ENCODE results near the gene CAMSAP2.
"Not testable (repeated sequence)": the region's sequence is repeated elsewhere in the genome, so short reads cannot be mapped to it uniquely, and the experiment has no call there.

CAMSAP2 gene

DNA sequence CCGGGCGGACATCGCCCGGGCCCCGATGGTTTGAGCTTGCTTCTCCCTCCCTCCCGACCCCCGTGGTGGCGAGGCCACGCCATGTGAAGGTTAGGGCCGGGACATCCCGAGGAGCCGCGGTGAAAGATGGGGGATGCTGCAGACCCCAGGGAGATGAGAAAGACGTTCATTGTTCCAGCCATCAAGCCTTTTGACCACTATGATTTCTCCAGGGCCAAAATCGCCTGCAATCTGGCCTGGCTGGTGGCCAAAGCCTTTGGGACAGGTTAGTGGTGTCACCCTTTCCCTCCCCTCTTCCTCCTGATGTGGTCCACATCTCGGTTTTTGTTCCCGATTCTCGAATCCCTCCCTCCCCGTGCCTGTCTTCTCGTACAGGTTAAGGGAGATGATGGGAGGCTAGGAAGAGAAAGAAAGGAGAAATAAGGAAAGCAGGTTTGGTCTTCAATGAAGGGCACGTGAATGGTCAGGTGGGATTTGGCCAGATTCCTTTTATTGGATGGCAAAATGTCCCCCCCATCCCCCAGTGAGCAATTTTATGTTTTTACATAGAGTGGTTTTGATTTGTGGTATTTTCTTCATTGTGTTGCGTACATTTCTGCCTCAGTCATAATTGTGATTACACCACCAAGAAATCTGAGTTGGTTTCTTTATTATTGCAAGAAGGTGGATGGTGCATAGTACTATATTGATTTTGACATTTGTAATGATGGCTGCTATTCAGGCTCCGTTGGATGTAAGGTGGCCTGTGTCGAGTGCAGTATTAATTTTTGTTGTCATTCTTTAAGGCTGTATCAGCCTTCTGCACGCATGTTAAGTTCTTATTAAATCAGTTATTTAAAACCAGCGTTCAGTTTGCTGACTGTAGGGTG lies 1.2 kb downstream of the CAMSAP2 start:
- peak in 26 of 56 donors; percentile 22 to 65 (median 50) for DNase-seq

DNA sequence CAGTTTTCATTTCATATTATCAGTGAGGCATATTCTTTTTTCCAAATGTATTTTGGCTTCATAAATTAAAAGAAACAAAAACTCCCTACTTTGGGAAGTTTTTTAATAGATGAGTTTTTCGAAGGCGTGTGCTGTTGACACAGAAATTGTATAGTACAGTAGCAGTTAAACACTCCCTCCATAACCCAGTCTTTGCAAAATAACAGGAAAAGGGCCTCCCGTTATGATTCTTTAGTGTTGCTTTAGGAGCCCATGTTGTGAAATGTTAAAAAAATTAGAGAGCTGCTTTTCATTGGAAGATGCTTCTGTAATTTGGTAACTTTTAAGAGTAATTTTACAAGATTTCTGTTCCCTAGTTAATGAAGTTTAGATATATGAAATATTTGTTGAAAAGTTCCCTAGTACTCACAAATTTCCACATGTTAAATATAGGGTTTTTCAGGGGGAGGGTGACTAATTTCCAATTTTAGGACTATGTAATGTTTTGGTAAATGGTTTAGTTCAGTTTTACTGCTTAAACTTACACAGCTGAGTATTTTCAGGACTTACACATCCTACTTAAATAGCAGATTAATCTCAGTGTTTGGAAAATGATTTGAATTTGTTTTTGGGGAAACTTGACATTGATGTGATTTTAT lies 2.0 kb downstream of the CAMSAP2 start:
- DNase-seq, result no peak

DNA sequence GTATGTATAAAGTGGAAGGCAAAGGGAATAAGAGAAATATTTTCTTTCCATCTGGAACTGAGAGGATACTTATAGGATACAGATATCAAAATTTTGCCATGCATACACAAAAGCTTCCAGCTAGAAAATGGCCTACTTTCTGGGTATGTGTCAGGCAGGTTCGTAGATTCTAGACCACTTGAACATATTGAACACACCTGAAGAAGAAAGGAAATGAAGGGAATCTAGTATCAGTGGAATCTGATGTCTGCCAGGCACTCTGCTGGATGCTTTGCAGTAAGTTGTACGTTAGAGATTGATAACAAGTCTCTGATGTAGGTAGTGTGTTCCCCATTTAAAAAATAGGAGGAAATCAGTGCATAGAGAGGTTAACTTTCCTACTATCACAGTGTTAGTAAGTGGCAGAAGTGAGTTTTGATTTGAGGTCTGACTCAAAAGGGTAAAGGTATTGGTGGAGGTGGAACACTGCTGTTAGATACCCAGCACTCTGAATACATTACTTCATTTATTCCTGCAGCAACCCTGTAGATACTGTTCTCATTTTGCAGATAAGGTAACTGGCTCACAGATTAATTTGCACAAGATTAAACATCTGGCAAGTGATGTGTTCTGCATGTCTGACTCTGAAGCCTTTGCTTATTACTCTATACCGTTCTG lies 3.0 kb downstream of the CAMSAP2 start:
- no peak for DNase-seq

DNA sequence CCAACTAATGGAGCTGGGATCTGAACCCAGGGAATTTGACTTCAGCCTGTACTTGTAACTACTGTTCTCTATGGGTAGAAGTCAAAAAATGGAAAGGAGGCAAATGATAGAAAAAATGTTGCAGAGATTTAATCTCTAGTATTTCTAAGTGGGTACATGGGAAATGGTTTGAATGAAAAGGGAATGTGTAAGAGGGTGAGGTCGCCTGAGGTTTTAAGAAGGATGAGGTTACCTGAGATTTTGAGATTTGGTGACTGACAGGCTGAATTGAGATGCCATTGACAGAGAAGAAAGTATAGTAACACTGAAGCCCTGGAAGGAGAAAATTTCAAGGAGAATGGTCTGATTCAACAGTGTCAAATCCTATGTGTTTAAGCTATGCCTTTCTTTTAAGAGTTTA lies 5.5 kb downstream of the CAMSAP2 start:
- DNase-seq, result no peak

DNA sequence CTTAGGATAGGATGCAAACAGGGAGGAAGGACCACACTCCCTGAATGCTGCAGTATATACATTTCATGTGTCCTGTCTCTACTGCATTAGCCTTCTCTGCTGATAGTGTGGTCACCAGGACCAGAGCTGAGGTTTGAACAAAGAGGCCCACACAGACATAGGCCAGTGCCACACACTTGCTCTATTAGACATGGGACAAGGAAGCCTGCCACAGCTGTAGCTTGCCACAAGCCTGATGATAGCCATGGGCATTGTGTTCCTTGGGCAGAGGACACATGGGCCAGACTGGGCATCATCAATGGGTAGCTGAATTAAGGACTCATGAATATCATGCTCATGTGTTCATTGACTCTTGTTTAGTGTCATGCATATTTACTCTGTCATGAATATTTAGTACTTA lies 10.4 kb downstream of the CAMSAP2 start:
- DNase-seq, result peak in 42 of 56 donors; percentile 5 to 78 (median 42)

DNA sequence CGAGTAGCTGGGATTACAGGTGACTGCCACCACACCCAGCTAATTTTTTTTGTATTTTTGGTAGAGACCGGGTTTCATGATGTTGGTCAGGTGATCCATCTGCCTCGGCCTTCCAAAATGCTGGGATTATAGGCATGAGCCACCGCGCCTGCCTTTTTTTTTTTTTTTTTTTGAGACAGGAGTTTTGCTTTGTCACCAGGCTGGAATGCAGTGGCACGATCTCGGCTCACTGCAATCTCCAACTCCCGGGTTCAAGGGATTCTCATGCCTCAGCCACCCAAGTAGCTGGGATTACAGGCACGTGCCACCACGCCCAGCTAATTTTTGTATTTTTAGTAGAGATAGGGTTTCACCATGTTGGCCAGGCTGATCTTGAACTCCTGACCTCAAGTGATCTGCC lies 12.1 kb downstream of the CAMSAP2 start:
- DNase-seq, result not testable (repeated sequence)

DNA sequence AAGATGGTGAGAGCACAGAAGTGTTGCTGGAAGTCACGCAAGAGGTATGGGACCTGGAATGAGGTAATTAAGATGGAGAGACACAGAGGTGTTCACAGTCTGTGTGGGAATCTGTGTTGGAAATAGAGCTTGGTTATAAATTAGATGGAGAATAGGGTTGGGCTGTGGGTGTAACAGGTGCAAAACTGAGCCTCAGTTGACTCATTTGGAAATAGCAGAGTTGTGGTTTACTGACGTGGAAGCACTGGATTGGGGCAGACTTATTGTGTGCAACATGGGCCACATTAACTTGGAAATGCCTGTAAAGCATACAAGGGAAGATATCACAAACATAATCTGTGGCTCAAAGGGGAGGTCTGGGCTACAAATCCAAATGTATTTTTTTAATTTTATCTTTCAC lies 13.0 kb downstream of the CAMSAP2 start:
- DNase-seq, result peak in 1 of 56 donors; percentile 3

DNA sequence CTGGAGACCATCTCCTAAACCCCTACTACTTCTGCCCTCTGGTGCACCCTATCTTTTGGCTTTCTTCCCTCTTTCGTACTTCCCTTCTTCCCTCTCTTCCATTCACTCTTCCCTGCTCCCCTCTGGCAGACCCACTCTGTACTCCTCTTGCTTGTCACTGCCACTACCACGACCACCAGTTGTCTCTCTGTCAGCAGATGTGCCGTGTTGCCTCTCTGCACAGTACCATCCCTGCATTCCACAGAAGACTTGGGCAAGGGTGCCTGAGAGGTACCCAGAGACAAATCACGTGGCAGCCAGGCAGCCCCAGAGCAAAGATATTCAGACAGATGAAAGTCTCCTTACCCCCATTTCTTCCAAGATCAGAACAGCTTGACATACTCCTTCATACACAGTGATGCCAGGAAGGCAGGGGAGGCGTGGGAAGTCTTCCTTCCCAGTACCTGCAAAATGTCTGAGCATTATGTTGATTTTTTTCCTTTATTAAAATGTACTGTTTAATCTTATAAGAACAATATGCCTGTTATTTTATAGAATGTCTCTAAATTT lies 15.0 kb downstream of the CAMSAP2 start:
- DNase-seq, result peak in 21 of 56 donors; percentile 3 to 67 (median 20)

DNA sequence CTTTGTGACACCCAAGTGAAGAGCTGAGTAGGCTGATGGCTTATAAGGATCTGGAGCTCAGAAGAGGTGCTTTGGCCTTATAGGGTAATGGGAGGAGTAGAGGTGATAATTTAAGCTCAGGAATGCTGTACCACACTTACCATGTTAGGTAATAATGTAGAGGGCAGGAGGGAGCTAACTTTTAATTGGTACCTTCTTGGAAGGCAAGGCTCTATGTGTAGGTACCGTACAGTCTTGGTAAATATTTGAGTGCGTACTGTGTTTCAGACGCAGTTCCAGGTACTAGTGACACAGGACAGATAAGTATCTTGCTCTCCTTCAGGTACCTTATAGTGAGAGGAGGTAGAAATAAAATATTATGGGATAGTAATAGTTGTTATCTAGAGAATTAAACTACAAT lies 16.8 kb downstream of the CAMSAP2 start:
- DNase-seq, result no peak

DNA sequence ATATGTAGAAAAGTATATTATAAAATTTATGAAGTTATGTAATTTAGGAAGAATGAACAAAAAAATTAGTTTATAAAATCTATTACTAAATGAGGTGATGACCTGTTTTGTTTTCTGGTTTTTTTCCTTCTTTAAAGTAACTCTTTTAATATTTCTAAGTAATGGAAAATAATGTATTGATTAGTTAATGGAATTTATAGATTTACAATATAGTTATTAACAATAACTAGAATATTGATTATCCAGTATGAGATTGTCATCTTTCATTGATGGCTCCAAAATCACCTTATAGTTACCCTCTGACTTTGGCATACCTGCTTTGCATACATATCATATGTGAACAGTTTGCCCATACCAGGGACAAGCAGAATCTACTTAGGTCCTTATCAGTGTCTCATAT lies 23.4 kb downstream of the CAMSAP2 start:
- no peak for DNase-seq

DNA sequence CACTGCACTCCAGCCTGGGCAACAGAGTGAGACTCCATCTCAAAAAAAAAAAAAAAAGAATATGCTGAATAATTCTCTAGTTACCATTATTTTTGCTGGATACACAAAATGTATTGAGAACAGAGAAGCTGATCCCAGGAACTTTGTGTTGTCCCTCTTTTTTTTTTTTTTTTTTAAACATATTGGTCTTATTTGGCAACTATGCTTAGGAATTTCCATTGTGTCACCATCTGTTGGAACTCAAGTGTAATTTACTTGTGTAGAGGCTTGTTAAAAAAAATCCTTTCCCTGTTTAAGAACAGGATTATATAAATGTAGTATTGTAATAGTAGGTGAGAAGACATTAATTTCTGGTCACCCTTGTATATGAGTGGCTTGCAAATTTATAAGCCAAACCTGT lies 28.6 kb downstream of the CAMSAP2 start:
- DNase-seq, result no peak

DNA sequence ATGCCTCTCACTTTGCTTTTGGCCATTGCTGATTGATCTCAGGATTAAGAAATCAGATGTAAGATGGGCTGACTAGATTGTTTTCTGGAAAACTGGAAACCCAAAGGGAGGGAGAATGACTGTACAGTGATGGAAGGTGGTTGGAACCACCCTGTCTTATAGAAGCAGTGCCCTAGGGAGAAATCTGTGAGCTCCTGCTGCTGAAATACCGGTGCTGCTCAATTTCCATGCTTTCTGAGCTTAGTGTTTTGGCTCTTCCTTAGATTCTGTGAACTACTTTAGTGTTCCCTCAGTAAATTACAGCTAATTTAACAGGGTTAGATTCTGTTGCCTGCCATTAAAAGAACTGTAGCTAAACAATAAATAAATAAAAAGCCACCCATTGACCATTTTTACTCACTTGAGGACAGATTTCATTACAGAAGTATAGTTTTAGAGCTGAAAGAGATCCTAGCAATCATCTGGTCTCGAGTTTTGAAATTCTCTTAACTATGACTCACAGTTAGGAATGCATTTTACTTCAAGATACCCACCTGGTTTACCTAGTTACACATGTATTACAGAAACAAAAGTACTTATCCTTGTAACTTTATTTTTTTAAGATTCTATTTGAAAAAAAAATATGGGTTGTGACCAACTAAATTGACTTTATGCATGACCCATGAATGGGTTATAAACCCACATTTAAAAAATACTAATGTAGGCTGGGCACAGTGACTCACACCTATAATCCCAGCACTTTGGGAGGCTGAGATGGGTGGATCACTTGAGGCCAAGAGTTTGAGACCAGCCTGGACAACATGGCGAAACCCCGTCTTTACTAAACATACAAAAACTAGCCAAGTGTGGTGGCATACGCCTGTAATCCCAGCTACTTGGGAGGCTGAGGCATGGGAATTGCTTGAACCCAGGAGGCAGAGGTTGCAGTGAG lies 33.2 kb downstream of the CAMSAP2 start:
- no peak for DNase-seq

DNA sequence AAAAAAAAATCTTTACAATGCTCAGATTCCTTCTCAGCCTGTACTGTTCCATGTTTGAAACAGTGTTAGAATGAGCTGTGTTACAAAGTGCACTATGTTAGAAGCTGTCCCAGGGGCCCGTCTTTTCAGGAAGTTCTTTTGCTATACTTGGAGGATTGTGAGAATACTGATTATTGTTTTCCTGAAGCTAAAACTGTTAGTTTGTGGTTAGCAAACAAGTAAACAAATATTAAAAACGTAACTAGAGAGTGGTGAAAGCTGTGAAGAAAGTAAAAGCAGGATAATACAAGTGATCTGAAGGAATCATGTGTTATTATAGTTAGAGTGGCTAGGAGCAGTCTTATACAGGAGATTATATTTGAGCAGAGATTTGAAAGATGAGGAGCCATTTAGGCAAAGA lies 35.6 kb downstream of the CAMSAP2 start:
- DNase-seq, result no peak

DNA sequence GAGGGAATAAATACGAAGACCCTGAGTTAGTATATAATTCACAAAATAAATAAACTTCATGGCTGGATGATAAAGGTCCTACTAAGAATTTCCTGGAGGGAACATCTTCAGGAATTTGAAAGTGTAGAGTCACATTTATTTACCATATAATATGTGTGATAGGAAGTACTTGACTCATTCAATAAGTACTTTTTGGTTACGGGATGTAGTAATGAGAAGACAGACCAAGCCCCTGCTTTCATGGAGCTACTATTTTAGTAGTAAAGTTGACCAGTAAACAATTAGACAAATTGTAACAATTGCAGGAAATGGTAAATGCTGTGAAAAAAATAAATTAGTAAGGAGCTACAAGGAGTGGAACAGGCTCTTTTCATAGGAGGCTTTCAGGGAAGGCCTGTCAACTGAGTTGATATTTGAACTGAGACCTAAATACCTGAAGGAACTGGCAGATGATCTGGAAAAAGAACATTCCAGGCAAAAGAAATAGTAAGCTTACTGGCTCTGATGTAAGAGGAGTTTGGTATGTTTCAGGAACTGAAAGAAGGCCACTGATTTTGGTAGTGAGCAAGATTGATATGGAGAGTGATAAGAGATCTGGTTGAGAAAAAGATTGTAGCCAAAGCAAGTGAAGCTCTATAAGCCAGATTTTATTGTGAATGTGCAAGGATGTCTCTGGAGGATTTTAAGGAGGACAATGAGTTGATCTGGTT lies 36.2 kb downstream of the CAMSAP2 start:
- no peak for DNase-seq

DNA sequence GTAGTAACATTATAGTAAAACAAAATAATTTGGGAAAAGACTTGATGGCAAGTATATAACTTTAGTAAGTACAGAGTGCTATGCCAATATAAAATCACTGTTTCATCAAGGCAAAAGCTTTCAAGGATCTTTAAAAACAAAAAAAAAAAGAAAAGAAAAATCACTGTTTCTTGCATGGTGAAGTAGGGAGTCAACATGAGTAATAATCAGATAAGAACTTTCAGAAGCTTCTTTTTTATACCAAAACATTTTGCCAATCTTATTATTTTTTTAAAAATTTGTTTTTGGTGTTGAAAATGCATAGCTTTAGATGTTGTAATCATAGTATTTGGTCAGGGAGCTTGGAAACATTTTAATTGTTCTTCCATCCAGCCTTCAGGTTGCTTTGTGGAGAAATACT lies 37.2 kb downstream of the CAMSAP2 start:
- no peak for DNase-seq

DNA sequence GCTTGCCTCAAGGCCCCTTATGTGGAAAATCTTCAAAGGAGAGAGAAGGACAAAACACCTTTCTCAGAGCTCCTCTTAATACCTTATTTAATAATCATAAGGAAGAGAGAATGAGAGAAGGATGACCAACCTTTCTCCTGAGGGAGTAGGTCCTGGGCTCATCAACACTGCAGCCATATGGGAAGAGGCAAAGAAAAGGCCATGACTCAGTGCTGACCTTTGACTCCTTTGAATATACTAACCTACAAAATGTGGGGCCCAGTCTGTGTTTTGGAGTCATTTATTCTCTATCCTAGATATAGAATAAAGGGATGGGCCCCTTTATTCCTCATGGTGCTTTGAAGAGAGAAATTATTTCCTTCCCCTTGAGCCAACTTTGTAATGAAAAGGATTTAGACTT lies 38.3 kb downstream of the CAMSAP2 start:
- DNase-seq, result no peak

DNA sequence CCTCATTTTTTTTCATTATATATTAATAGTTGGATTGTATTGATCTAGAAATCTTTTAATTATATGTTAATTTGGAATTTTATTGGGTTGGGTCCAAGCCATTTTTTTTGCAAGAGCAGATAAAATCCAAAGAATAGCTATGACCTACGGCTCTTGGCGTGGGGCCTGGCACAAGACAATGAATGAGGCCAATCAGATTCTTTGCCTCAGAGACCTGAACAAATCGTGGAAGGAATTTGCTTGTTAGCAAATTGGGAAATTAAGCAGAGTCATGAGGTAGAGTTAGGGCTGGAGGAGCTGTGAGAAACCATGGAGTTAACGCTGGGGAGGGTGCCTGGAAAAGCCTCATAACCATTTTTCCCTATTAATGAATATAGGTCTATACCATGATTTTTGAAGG lies 40.1 kb downstream of the CAMSAP2 start:
- peak in 1 of 56 donors; percentile 2 for DNase-seq

DNA sequence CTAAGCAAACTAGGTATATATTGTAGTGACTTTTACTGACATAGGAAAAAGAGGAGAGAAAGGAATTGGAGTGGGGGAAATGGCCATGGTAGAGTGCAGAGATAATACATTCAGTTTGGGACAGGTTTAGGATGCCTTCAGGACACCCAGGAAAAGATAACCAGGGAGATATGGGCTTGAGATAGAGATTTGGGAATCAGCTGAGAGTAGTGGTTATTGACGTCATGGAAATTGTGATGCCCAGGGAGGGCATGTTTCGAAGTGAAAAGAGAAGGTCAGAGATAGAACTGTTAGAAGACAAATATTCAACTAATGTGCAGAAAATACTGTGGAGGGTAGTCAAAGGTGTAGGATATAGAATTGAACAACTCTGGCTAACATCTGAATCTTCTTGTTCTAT lies 40.6 kb downstream of the CAMSAP2 start:
- no peak for DNase-seq

DNA sequence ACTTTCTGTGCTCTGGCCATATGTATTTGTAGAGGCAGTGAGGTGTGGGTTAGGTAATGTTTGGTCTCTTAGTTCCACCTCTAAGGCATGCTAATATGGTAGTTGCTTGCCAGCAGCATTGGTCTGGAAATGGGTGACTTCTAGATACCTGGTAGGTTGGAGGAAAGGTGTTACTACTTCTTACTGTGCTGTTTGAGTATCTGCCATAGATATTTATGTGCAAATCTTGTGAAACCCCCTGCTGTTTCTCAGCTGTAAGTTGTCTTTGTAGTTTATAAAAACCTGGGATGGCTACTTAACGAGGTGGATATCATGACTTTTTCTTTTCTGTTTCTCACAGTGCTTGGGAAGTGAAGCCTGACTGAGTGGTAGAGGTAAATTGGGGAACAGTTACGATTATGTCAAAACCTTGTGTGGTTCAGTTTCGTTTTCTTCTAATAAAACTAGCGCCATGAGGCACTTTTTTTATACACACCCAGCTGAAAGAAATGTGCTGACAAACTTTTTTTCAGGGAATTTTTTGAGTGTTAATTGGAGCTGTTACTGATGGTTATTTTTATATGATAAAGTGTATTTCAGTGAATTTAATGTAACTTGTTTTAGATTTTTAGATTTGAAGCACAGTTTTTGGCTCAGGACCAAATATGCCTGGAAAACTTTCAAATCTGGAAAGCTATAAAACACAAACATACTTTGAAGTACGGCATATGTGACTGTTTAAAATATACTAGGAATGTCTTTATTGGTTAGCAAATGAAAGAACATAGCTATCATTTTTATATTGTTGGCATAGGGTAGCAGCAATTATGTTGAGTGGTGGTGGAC lies 42.1 kb downstream of the CAMSAP2 start:
- DNase-seq, result no peak

Data from nucleus accumbens (tissue), 56 donors.